ENCODE measurements around the gene CDH1. TPM values are rescaled to one million over a fixed set of nuclear protein-coding genes. Genes with fewer than 3 reads are reported as not detected.

Gene CDH1
- total and polyA plus RNA-seq, 2 donors from 2014 or later: 47.0 to 149 TPM

DNA sequence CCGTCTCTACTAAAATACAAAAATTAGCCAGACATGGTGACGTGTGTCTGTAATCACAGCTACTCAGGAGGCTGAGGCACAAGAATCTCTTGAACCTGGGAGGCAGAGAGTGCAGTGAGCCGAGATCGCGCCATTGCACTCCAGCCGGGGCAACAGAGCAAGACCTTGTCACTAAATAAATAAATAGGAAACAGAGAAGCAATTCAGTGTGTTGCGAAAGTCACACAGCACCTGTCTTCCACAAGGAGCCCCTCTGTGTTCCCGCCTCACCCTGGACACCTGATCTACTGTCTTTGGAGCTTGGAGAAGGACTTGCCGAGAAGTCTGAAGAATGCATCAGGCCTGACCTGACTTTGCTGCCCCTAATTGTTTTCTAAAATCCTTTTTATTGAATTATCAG lies 3.5 kb upstream of the CDH1 start:
- no peaks in the 10 kb centered on the region for H3K36me3 ChIP-seq (ENCODE audit: control insufficient read depth in 2 of 3, insufficient read depth in 3 of 3, low read length in 3 of 3)
- no peak for TF ChIP-seq CTCF (IDR thresholded peaks at IDR 0.05; ENCODE audit: borderline replicate concordance, extremely low read depth, insufficient read depth)
- FAIRE-seq (no peak), DNase-seq (no peak)
- no peak overlapping the region for H3K4me3 ChIP-seq (ENCODE audit: low read length in 3 of 3)
- H3K27me3 ChIP-seq (ENCODE audit: control insufficient read depth, insufficient read depth, low read length): no peaks in the 10 kb centered on the region
- H3K27ac ChIP-seq (ENCODE audit: low read depth in 2 of 2, low read length in 2 of 2): no peak overlapping the region
- H3K9me3 ChIP-seq (ENCODE audit: control insufficient read depth in 2 of 3, insufficient read depth in 1 of 3, low read length in 3 of 3): no peaks in the 10 kb centered on the region
- H3K4me1 ChIP-seq (ENCODE audit: control insufficient read depth in 2 of 3, insufficient read depth in 2 of 3, low read depth in 1 of 3, low read length in 3 of 3): peaks cover 0 to 8% (median 0%) of the 10 kb centered on the region in 3 donors
- no peak overlapping the region for H3K9ac ChIP-seq (ENCODE audit: low read length in 3 of 3)
- intact Hi-C loops (cut with DNase I): no loop called here

DNA sequence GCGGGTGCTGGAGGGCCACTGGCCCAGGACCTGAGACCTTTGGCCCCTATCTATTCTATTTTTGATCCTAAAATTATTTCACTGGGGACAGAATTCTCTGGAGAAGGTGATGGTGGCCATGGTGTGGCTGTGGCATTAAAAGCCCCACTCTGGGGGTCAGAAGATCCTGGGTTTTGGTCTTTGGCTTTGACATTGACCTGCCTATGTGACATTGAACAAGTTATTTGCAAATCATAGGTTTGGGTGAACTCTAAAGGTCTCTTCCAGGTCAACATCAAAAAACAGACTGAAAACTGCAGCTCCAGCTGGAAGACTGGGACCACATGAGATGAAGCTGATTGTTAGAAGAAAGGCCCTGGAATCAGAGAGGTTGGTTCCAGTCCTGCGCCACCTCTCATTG lies 2.3 kb upstream of the CDH1 start:
- H3K9me3 ChIP-seq (ENCODE audit: control insufficient read depth in 2 of 3, insufficient read depth in 1 of 3, low read length in 3 of 3): no peaks in the 10 kb centered on the region
- no peak for DNase-seq
- FAIRE-seq: no peak
- H3K27ac ChIP-seq (ENCODE audit: low read depth in 2 of 2, low read length in 2 of 2): no peak overlapping the region
- peaks cover 0 to 9% (median 0%) of the 10 kb centered on the region in 3 donors for H3K4me1 ChIP-seq (ENCODE audit: control insufficient read depth in 2 of 3, insufficient read depth in 2 of 3, low read depth in 1 of 3, low read length in 3 of 3)
- H3K27me3 ChIP-seq (ENCODE audit: control insufficient read depth, insufficient read depth, low read length): no peaks in the 10 kb centered on the region
- no peak overlapping the region for H3K4me3 ChIP-seq (ENCODE audit: low read length in 3 of 3)
- H3K9ac ChIP-seq (ENCODE audit: low read length in 3 of 3): no peak overlapping the region
- TF ChIP-seq CTCF (IDR thresholded peaks at IDR 0.05; ENCODE audit: borderline replicate concordance, extremely low read depth, insufficient read depth): no peak
- intact Hi-C loops (cut with DNase I): no loop called here
- H3K36me3 ChIP-seq (ENCODE audit: control insufficient read depth in 2 of 3, insufficient read depth in 3 of 3, low read length in 3 of 3): no peaks in the 10 kb centered on the region

GRCh38 chr16:68736561-68736960 lies 531 bp upstream of the CDH1 start:
- H3K9me3 ChIP-seq (ENCODE audit: control insufficient read depth in 2 of 3, insufficient read depth in 1 of 3, low read length in 3 of 3): no peaks in the 10 kb centered on the region
- H3K36me3 ChIP-seq (ENCODE audit: control insufficient read depth in 2 of 3, insufficient read depth in 3 of 3, low read length in 3 of 3): no peaks in the 10 kb centered on the region
- DNase-seq: no peak
- H3K9ac ChIP-seq (ENCODE audit: low read length in 3 of 3): no peak overlapping the region
- no peak for FAIRE-seq
- peaks cover 0 to 12% (median 7%) of the 10 kb centered on the region in 3 donors for H3K4me1 ChIP-seq (ENCODE audit: control insufficient read depth in 2 of 3, insufficient read depth in 2 of 3, low read depth in 1 of 3, low read length in 3 of 3)
- TF ChIP-seq CTCF (IDR thresholded peaks at IDR 0.05; ENCODE audit: borderline replicate concordance, extremely low read depth, insufficient read depth): no peak
- no peaks in the 10 kb centered on the region for H3K27me3 ChIP-seq (ENCODE audit: control insufficient read depth, insufficient read depth, low read length)
- intact Hi-C loops (cut with DNase I): no loop called here
- peak overlapping the region in 1 of 3 donors; percentile 65 for H3K4me3 ChIP-seq (ENCODE audit: low read length in 3 of 3)
- no peak overlapping the region for H3K27ac ChIP-seq (ENCODE audit: low read depth in 2 of 2, low read length in 2 of 2)

Measured in kidney (tissue), 14 donors.